ENCODE results near the gene DUSP10. TPM values are rescaled to one million over a fixed set of nuclear protein-coding genes. Genes with fewer than 3 reads are reported as not detected.

The DUSP10 gene
- total RNA-seq, 2 experiments from 2014 or later, result 10.8 to 12.9 TPM

DNA sequence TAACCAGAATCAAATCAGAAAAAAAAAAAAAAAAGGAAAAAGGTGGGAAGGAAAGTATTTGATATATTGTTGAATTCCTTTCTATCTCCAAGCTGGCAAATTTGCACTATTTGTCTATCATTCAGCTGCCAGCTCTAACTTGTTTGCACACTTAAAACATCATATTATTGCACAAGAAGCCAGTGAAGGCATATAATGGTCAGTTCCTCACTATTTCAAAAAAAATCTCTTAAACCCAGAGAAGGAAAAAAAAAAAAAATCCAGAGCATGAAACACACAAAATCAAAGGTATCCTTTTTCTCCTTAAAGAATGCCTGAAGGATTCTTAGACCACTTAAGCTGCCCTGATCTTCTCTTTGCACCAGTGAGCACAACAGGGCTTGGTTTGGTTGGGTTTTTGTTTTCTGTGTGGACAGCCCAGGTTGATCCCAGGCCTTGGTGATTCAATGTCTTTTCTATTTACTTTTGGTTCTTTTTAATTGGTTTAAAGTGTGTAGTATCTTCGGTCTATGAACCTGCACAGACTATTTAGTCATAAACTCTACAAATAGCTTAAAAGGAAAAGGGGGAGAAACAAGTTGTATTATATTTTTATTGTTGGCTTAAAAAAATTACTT lies 40.2 kb downstream of the DUSP10 start:
- Mint-ChIP-seq H3K27ac (no peak overlapping the region), H3K4me3 (no peak overlapping the region), H3K4me1 (ENCODE audit: low read depth) (peaks cover 11% of the 10 kb centered on the region), H3K27me3 (no peaks in the 10 kb centered on the region), H3K36me3 (ENCODE audit: low read depth) (peaks cover 36% of the 10 kb centered on the region), H3K9me3 (no peaks in the 10 kb centered on the region)
- POLR2A ChIA-PET, result interaction anchor here (0.6 to 1.2 kb wide), 2 partner anchors 50 to 1009 kb away, joined by 3 read pairs; no protein-coding TSS in a partner anchor
- CTCF ChIA-PET, result no interaction called here
- intact Hi-C loops (cut with micrococcal nuclease), result no loop called here
- TF ChIP-seq, protein P1, sequence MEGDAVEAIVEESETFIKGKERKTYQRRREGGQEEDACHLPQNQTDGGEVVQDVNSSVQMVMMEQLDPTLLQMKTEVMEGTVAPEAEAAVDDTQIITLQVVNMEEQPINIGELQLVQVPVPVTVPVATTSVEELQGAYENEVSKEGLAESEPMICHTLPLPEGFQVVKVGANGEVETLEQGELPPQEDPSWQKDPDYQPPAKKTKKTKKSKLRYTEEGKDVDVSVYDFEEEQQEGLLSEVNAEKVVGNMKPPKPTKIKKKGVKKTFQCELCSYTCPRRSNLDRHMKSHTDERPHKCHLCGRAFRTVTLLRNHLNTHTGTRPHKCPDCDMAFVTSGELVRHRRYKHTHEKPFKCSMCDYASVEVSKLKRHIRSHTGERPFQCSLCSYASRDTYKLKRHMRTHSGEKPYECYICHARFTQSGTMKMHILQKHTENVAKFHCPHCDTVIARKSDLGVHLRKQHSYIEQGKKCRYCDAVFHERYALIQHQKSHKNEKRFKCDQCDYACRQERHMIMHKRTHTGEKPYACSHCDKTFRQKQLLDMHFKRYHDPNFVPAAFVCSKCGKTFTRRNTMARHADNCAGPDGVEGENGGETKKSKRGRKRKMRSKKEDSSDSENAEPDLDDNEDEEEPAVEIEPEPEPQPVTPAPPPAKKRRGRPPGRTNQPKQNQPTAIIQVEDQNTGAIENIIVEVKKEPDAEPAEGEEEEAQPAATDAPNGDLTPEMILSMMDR (IDR thresholded peaks at IDR 0.05), result no peak
- DNase-seq (no peak), ATAC-seq (no peak)

GRCh38 chr1:221700948-221701347 lies 40.9 kb downstream of the DUSP10 start:
- Mint-ChIP-seq H3K27ac (no peak overlapping the region), H3K4me1 (ENCODE audit: low read depth) (peaks cover 10% of the 10 kb centered on the region), H3K27me3 (no peaks in the 10 kb centered on the region), H3K4me3 (no peak overlapping the region), H3K9me3 (no peaks in the 10 kb centered on the region), H3K36me3 (ENCODE audit: low read depth) (peaks cover 33% of the 10 kb centered on the region)
- ChIA-PET POLR2A (interaction anchor here (1.2 kb wide), 1 partner anchor 40 kb away, joined by 3 read pairs; no protein-coding TSS in a partner anchor), CTCF (interaction anchor here (0.6 kb wide), 1 partner anchor 41 kb away, joined by 3 read pairs; the partner anchor contains the start of gene DUSP10)
- intact Hi-C loops (cut with micrococcal nuclease), result no loop called here
- TF ChIP-seq, protein P1 (IDR thresholded peaks at IDR 0.05), result no peak
- ATAC-seq (no peak), DNase-seq (no peak)

- DNase-seq (no peak), ATAC-seq (no peak)
- Mint-ChIP-seq H3K27ac (no peak overlapping the region), H3K27me3 (no peaks in the 10 kb centered on the region), H3K9me3 (no peaks in the 10 kb centered on the region), H3K36me3 (ENCODE audit: low read depth) (peaks cover 29% of the 10 kb centered on the region), H3K4me1 (ENCODE audit: low read depth) (peaks cover 10% of the 10 kb centered on the region), H3K4me3 (no peak overlapping the region)
- CTCF ChIA-PET, result interaction anchor here (0.6 kb wide), 1 partner anchor 42 kb away, joined by 3 read pairs; the partner anchor contains the start of gene DUSP10
- TF ChIP-seq, protein P1 (IDR thresholded peaks at IDR 0.05), result no peak
- intact Hi-C loops (cut with micrococcal nuclease), result no loop called here
- POLR2A ChIA-PET, result interaction anchor here (1.2 kb wide), 1 partner anchor 41 kb away, joined by 3 read pairs; no protein-coding TSS in a partner anchor
Observed at GRCh38 chr1:221700536-221700935, 41.4 kb downstream of the DUSP10 start.

- H3K27me3 Mint-ChIP-seq, result no peaks in the 10 kb centered on the region
- peaks cover 25% of the 10 kb centered on the region for H3K36me3 Mint-ChIP-seq (ENCODE audit: low read depth)
- H3K9me3 Mint-ChIP-seq, result no peaks in the 10 kb centered on the region
- H3K4me3 Mint-ChIP-seq, result no peak overlapping the region
- no peak for DNase-seq
- H3K27ac Mint-ChIP-seq, result no peak overlapping the region
- POLR2A ChIA-PET, result interaction anchor here (1.2 kb wide), 1 partner anchor 41 kb away, joined by 3 read pairs; no protein-coding TSS in a partner anchor
- CTCF ChIA-PET, result interaction anchor here (2.2 kb wide), 1 partner anchor 8 kb away, joined by 7 read pairs; no protein-coding TSS in a partner anchor
- no peak for ATAC-seq
- TF ChIP-seq, protein P1 (IDR thresholded peaks at IDR 0.05), result no peak
- peaks cover 10% of the 10 kb centered on the region for H3K4me1 Mint-ChIP-seq (ENCODE audit: low read depth)
- intact Hi-C loops (cut with micrococcal nuclease), result no loop called here
Observed at GRCh38 chr1:221699978-221700519, 41.8 kb downstream of the DUSP10 start.

GRCh38 chr1:221699577-221699976 lies 42.3 kb downstream of the DUSP10 start:
- CTCF ChIA-PET, result interaction anchor here (2.2 kb wide), 1 partner anchor 8 kb away, joined by 7 read pairs; no protein-coding TSS in a partner anchor
- no peak for DNase-seq
- TF ChIP-seq, protein P1 (IDR thresholded peaks at IDR 0.05), result no peak
- Mint-ChIP-seq H3K36me3 (ENCODE audit: low read depth) (peaks cover 21% of the 10 kb centered on the region), H3K4me1 (ENCODE audit: low read depth) (peaks cover 10% of the 10 kb centered on the region), H3K27ac (no peak overlapping the region), H3K9me3 (no peaks in the 10 kb centered on the region), H3K4me3 (no peak overlapping the region), H3K27me3 (no peaks in the 10 kb centered on the region)
- POLR2A ChIA-PET, result no interaction called here
- intact Hi-C loops (cut with micrococcal nuclease), result no loop called here
- no peak for ATAC-seq
